ENCODE results near the gene SAMHD1. TPM values are rescaled to one million over a fixed set of nuclear protein-coding genes. Genes with fewer than 3 reads are reported as not detected.

The SAMHD1 gene
- total RNA-seq, 1 donor from 2014 or later = 30.8 TPM

DNA sequence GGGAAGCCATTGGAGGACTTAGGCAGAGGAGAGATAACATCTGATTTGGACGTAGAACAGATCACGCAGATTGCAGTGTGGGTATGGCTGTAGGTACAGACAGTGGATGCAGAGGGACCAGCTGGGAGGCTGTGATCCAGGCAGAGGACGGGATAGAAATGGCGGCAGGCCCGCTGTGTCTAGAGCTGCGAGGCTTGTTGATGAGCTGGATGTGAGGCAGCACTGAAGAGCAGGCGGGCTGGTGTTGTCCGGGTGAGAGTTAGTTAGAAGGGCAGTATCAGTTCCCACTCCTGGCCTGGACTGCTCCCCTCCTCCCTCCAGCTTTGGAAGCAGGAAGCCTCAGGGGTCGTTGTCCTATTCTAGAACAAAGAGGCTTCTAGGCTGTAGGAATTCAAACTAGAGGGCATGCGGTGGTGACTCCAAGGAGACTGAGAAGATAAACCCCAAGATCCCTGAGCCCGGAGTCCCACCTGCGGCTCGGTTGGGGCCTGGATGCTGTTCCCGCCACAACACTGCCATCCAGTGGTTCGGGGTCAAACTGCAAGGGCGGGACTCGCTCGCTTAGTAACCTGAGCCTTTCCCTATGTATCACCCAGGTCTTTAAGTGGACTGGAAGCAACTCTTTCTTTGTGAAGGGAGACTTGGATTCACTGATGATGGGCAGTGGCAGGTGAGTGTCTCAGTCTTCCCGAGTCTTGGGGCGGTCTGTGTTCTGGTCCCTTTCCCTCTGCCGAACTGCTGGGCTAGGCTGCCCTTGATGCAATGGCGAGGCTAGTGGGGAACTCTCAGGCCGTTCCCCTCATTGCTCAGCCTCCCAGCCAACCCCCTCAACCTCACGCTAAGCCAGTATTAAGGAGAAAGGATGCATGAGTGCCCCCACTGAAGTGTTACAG, 64.4 kb downstream of the SAMHD1 start:
- DNase-seq = peak; percentile 92
- peak; percentile 91 for TF ChIP-seq CTCF (IDR thresholded peaks at IDR 0.05; ENCODE audit: partially characterized antibody, unreplicated experiment)
- Mint-ChIP-seq H3K27me3 (ENCODE audit: unreplicated experiment) (peaks cover 3% of the 10 kb centered on the region), H3K4me3 (ENCODE audit: unreplicated experiment) (peak overlapping the region; percentile 8), H3K4me1 (ENCODE audit: low read depth, unreplicated experiment) (peaks cover 8% of the 10 kb centered on the region), H3K36me3 (ENCODE audit: unreplicated experiment) (no peaks in the 10 kb centered on the region), H3K27ac (ENCODE audit: unreplicated experiment) (no peak overlapping the region), H3K9me3 (ENCODE audit: unreplicated experiment) (peaks cover 5% of the 10 kb centered on the region)

DNA sequence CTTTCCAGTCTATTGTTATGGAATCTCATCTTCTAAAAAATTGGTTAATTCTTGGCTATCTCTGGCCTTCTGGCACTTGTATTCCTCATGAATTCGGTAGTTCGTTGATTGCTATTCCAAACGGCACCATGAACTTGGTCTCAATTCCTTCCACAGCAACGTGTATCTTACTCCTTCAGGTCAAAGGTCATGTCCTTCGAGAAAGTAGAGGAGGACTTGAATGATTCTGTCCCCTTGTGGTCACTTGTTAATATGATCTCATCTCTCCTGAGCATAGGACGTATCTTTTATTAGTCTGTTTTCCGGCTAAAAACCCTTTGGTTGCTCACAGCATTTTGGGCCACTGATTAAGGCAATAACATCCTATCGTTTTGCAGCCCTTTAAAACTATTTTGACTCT, 66.2 kb downstream of the SAMHD1 start:
- DNase-seq = no peak

DNA sequence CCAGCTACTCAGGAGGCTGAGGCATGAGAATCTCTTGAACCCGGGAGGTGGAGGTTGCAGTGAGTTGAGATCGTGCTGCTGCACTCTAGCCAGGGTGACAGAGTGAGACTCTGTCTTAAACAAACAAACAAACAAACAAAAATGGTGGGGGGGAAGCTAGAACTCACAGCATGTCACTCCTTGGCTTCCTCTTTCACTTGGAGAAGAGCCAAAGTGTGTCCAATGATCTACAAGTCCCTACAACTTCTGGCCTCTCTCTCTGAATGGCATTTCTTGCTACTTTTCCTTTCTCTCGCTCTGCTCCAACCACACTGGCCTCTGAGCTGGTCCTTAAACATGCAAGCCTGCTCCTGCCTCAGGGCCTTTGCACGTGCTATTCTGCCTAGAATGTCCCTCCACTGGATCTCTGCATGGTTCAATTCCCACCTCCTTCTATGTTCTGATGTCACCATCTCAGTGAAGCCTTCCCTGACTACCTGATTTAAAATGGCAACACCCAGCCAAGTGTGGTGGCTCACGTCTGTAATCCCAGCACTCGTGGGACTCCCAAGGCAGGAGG, 67.5 kb downstream of the SAMHD1 start:
- no peak for TF ChIP-seq CTCF (IDR thresholded peaks at IDR 0.05; ENCODE audit: partially characterized antibody, unreplicated experiment)
- Mint-ChIP-seq H3K4me3 (ENCODE audit: unreplicated experiment) (no peak overlapping the region), H3K9me3 (ENCODE audit: unreplicated experiment) (peaks cover 5% of the 10 kb centered on the region), H3K36me3 (ENCODE audit: unreplicated experiment) (no peaks in the 10 kb centered on the region), H3K27ac (ENCODE audit: unreplicated experiment) (no peak overlapping the region), H3K27me3 (ENCODE audit: unreplicated experiment) (peaks cover 8% of the 10 kb centered on the region), H3K4me1 (ENCODE audit: low read depth, unreplicated experiment) (peaks cover 8% of the 10 kb centered on the region)
- DNase-seq = no peak

More for the DNA sequence above, 66.2 kb downstream of the SAMHD1 start:
- Mint-ChIP-seq H3K4me3 (ENCODE audit: unreplicated experiment) (no peak overlapping the region), H3K9me3 (ENCODE audit: unreplicated experiment) (peaks cover 5% of the 10 kb centered on the region), H3K4me1 (ENCODE audit: low read depth, unreplicated experiment) (peaks cover 8% of the 10 kb centered on the region), H3K36me3 (ENCODE audit: unreplicated experiment) (no peaks in the 10 kb centered on the region), H3K27me3 (ENCODE audit: unreplicated experiment) (peaks cover 8% of the 10 kb centered on the region), H3K27ac (ENCODE audit: unreplicated experiment) (no peak overlapping the region)
- peak; percentile 33 for TF ChIP-seq CTCF (IDR thresholded peaks at IDR 0.05; ENCODE audit: partially characterized antibody, unreplicated experiment)

- peaks cover 8% of the 10 kb centered on the region for H3K27me3 Mint-ChIP-seq (ENCODE audit: unreplicated experiment)
- no peak overlapping the region for H3K4me3 Mint-ChIP-seq (ENCODE audit: unreplicated experiment)
- H3K27ac Mint-ChIP-seq (ENCODE audit: unreplicated experiment) = no peak overlapping the region
- no peak for DNase-seq
- H3K4me1 Mint-ChIP-seq (ENCODE audit: low read depth, unreplicated experiment) = peaks cover 4% of the 10 kb centered on the region
- H3K9me3 Mint-ChIP-seq (ENCODE audit: unreplicated experiment) = peaks cover 3% of the 10 kb centered on the region
- no peaks in the 10 kb centered on the region for H3K36me3 Mint-ChIP-seq (ENCODE audit: unreplicated experiment)
- TF ChIP-seq CTCF (IDR thresholded peaks at IDR 0.05; ENCODE audit: partially characterized antibody, unreplicated experiment) = no peak
These were observed 69.6 kb downstream of the SAMHD1 start for GRCh38 chr20:36881888-36882287.

- Mint-ChIP-seq H3K36me3 (ENCODE audit: unreplicated experiment) (no peaks in the 10 kb centered on the region), H3K27ac (ENCODE audit: unreplicated experiment) (no peak overlapping the region), H3K4me3 (ENCODE audit: unreplicated experiment) (no peak overlapping the region), H3K4me1 (ENCODE audit: low read depth, unreplicated experiment) (peaks cover 1% of the 10 kb centered on the region), H3K9me3 (ENCODE audit: unreplicated experiment) (peaks cover 3% of the 10 kb centered on the region), H3K27me3 (ENCODE audit: unreplicated experiment) (peaks cover 8% of the 10 kb centered on the region)
- TF ChIP-seq CTCF (IDR thresholded peaks at IDR 0.05; ENCODE audit: partially characterized antibody, unreplicated experiment) = no peak
- no peak for DNase-seq
These were observed 70.2 kb downstream of the SAMHD1 start for GRCh38 chr20:36881331-36881730.
